ENCODE results near the gene SLIRP. TPM values are rescaled to one million over a fixed set of nuclear protein-coding genes. Genes with fewer than 3 reads are reported as not detected.
A peak's percentile ranks its signal among the peaks of the same experiment; 100 is the strongest.

Gene SLIRP
- total and polyA plus RNA-seq, 2 of the 4 experiments (the other 2 are of a cell fraction), result 226 to 244 TPM

DNA sequence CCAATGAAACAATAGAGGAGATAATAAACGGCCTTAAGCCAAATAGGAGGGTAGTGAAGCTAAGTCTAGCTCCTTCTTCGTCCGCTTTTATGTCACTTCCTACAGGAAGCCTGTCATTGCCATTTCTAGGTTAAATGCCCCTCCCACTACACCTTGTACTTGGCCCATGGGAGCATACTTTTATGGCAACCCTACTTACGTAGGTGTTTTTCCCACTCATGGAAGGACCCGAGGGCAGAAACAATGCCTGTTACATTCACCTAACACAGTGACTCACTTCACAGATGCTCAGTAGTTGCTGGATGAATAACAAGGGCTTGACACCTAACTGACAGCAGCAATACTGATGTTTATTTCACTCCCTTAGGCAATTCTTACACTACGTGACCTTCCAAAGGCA lies 44.6 kb upstream of the SLIRP start:
- Histone ChIP-seq H2AK5ac (ENCODE audit: low read depth, low read length) (no peak overlapping the region), H3K4me2 (ENCODE audit: low read depth, low read length) (no peak overlapping the region), H4K91ac (ENCODE audit: insufficient read depth, low read depth, low read length) (no peak overlapping the region), H4K5ac (ENCODE audit: low read depth, low read length) (no peak overlapping the region), H2AFZ (replicated peaks; ENCODE audit: low read length, poor library complexity) (no peak overlapping the region), H4K20me1 (ENCODE audit: insufficient read depth, low read length) (no peaks in the 10 kb centered on the region), H3K9me1 (ENCODE audit: insufficient read depth, low read length) (peaks cover 2% of the 10 kb centered on the region; the same call in 1 of the 2 replicates), H3K9ac (ENCODE audit: low read depth, low read length) (no peak overlapping the region), H4K8ac (ENCODE audit: low read depth in 2 of 2, low read length in 2 of 2) (no peak overlapping the region), H2BK20ac (ENCODE audit: low read depth, low read length) (no peak overlapping the region), H2AK9ac (replicated peaks; ENCODE audit: low read depth, low read length, poor library complexity) (no peak overlapping the region), H3K27ac (ENCODE audit: insufficient read depth, low read length) (no peak overlapping the region), H3K27me3 (ENCODE audit: control insufficient read depth, insufficient read depth, low read length) (no peaks in the 10 kb centered on the region), H3K14ac (replicated peaks; ENCODE audit: low read depth, low read length) (no peak overlapping the region), H3K79me1 (ENCODE audit: low read depth in 1 of 2, low read length in 2 of 2) (no peaks in the 10 kb centered on the region), H2BK5ac (ENCODE audit: low read depth, low read length, poor library complexity, severe bottlenecking) (no peak overlapping the region), H3K4me1 (ENCODE audit: control insufficient read depth, insufficient read depth, low read length) (peaks cover 8% of the 10 kb centered on the region), H3K36me3 (ENCODE audit: control insufficient read depth, insufficient read depth, low read length) (no peaks in the 10 kb centered on the region), H3K18ac (ENCODE audit: low read depth, low read length) (no peak overlapping the region), H3K23ac (ENCODE audit: low read depth, low read length) (no peak overlapping the region), H2BK15ac (ENCODE audit: low read depth, low read length) (no peak overlapping the region), H2BK120ac (ENCODE audit: low read depth, low read length) (no peak overlapping the region), H3K4ac (ENCODE audit: low read depth, low read length) (no peak overlapping the region), H3K56ac (ENCODE audit: extremely low read depth, insufficient read depth, low read length) (no peak overlapping the region), H3K9me3 (ENCODE audit: control insufficient read depth, insufficient read depth, low read length) (no peaks in the 10 kb centered on the region), H3K4me3 (ENCODE audit: insufficient read depth, low read depth, low read length) (no peak overlapping the region)
- dilution Hi-C loops (cut with HindIII; ENCODE audit: low sequenced_read_pairs, unreplicated experiment), result no loop called here
- no CpG with 5 or more reads among the region's 6 CpGs for WGBS, 2 experiments (ENCODE audit: extremely low coverage in 2 of 2, insufficient read length in 1 of 2)
- TF ChIP-seq RCOR1 (IDR thresholded peaks at IDR 0.05; ENCODE audit: insufficient replicate concordance, low read length) (no peak), BHLHE40 (IDR thresholded peaks at IDR 0.05; ENCODE audit: low read depth, low read length) (no peak), NFE2L2 (IDR thresholded peaks at IDR 0.05; ENCODE audit: low read depth, low read length) (no peak), USF2 (IDR thresholded peaks at IDR 0.05; ENCODE audit: low read depth, low read length) (no peak), CEBPB (IDR thresholded peaks at IDR 0.05; ENCODE audit: low read depth, low read length) (no peak), MAZ (IDR thresholded peaks at IDR 0.05; ENCODE audit: borderline replicate concordance, low read depth, low read length) (no peak)
- TF ChIP-seq, protein P1, sequence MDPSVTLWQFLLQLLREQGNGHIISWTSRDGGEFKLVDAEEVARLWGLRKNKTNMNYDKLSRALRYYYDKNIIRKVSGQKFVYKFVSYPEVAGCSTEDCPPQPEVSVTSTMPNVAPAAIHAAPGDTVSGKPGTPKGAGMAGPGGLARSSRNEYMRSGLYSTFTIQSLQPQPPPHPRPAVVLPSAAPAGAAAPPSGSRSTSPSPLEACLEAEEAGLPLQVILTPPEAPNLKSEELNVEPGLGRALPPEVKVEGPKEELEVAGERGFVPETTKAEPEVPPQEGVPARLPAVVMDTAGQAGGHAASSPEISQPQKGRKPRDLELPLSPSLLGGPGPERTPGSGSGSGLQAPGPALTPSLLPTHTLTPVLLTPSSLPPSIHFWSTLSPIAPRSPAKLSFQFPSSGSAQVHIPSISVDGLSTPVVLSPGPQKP (IDR thresholded peaks at IDR 0.05; ENCODE audit: borderline replicate concordance, low read depth, low read length), result no peak
- TF ChIP-seq, protein P2, sequence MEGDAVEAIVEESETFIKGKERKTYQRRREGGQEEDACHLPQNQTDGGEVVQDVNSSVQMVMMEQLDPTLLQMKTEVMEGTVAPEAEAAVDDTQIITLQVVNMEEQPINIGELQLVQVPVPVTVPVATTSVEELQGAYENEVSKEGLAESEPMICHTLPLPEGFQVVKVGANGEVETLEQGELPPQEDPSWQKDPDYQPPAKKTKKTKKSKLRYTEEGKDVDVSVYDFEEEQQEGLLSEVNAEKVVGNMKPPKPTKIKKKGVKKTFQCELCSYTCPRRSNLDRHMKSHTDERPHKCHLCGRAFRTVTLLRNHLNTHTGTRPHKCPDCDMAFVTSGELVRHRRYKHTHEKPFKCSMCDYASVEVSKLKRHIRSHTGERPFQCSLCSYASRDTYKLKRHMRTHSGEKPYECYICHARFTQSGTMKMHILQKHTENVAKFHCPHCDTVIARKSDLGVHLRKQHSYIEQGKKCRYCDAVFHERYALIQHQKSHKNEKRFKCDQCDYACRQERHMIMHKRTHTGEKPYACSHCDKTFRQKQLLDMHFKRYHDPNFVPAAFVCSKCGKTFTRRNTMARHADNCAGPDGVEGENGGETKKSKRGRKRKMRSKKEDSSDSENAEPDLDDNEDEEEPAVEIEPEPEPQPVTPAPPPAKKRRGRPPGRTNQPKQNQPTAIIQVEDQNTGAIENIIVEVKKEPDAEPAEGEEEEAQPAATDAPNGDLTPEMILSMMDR (conservative IDR thresholded peaks at IDR 0.05; ENCODE audit: low read depth, low read length), result no peak
- DNase-seq, result peak; percentile 38
- in situ Hi-C loops (cut with MboI; ENCODE audit: low sequenced_read_pairs), result no loop called here
- ChIA-PET CTCF (interaction anchor here (0.5 kb wide), 1 partner anchor 117 kb away, joined by 3 read pairs; no protein-coding TSS in a partner anchor), POLR2A (ENCODE audit: unreplicated experiment) (no interaction called here)
- ATAC-seq (ENCODE audit: low read depth), result peak; percentile 18; the same call in 1 of the 2 replicates
- intact Hi-C loops (cut with micrococcal nuclease), result no loop called here
- no TSS peak for BruUV-seq (replicated peaks)
